ENCODE data around the gene MCHR1. TPM values are rescaled to one million over a fixed set of nuclear protein-coding genes. Genes with fewer than 3 reads are reported as not detected.

Gene MCHR1
- total and polyA plus RNA-seq, 12 donors = 0.15 to 1.5 (median 0.37) TPM; not detected in 1

DNA sequence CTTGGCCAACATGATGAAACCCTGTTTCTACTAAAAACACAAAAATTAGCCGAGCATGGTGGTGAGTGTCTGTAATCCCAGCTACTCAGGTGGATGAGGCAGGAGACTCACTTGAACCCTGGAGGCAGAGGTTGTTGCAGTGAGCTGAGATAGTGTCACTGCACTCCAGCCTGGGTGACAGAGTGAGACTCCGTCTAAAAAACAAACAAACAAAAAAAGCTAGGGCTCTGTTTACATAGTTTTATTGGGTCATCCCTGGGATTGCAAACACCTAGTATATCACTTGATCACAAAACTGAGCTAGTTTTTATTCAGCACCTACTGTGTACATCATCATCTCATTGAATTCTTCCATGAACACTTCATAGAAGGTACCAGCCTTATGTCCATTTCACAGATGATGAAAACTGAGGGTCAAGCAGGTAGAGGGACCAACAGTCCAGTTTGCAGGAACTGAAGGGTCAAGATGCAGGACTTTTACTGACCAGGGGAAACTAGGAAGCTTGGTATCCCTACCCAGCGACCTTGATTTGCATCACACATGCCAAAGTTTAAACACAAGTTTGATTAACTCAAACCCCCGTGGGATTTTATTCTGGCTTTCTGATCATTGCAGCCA, 33.6 kb upstream of the MCHR1 start:
- DNase-seq (no peak), ATAC-seq (peak in 2 of 8 donors; percentile 3 to 5)
- peak overlapping the region in 2 of 10 donors; percentile 37 to 60 for H3K27ac ChIP-seq
- WGBS, 2 donors = 67 to 77% methylated on average over 4 of the region's 4 CpGs
- intact Hi-C loops (cut with DNase I) = loop anchor here (1.0 to 10.0 kb wide), 12 partner anchors 91 to 1111 kb away; partner anchors contain the start of gene RPS19BP1 (in 1 of the 10)
- H3K27me3 ChIP-seq = no peaks in the 10 kb centered on the region
- TF ChIP-seq, protein P1, sequence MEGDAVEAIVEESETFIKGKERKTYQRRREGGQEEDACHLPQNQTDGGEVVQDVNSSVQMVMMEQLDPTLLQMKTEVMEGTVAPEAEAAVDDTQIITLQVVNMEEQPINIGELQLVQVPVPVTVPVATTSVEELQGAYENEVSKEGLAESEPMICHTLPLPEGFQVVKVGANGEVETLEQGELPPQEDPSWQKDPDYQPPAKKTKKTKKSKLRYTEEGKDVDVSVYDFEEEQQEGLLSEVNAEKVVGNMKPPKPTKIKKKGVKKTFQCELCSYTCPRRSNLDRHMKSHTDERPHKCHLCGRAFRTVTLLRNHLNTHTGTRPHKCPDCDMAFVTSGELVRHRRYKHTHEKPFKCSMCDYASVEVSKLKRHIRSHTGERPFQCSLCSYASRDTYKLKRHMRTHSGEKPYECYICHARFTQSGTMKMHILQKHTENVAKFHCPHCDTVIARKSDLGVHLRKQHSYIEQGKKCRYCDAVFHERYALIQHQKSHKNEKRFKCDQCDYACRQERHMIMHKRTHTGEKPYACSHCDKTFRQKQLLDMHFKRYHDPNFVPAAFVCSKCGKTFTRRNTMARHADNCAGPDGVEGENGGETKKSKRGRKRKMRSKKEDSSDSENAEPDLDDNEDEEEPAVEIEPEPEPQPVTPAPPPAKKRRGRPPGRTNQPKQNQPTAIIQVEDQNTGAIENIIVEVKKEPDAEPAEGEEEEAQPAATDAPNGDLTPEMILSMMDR (IDR thresholded peaks at IDR 0.05) = no peak
- H3K4me3 ChIP-seq = no peak overlapping the region
- H3K9me3 ChIP-seq = no peaks in the 10 kb centered on the region
- H3K4me1 ChIP-seq = peaks cover 0 to 11% (median 0%) of the 10 kb centered on the region in 9 donors
- no peaks in the 10 kb centered on the region for H3K36me3 ChIP-seq

DNA sequence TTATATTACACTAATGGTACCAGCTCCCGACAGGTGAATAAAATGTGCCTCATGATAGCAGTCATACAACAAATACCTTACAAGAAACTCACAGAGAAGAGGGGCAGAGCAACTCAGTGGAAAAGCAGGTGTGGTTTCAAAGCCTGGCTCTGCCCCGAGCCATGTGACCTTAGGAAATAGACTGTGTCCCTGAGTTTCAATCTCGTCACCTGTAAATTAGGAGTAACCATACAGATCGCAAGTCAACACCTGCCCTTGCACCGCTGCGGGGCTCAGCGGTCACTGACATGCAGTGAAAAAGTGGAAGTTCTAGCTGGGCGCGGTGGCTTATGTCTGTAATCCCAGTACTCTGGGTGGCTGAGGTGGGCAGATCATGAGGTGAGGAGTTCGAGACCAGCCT, 30.9 kb upstream of the MCHR1 start:
- DNase-seq = no peak
- intact Hi-C loops (cut with DNase I) = loop anchor here in 9 of 10 donors (5.0 to 10.0 kb wide), 8 partner anchors 94 to 1114 kb away; partner anchors contain the start of gene RPS19BP1 (in 1 of the 9)

DNA sequence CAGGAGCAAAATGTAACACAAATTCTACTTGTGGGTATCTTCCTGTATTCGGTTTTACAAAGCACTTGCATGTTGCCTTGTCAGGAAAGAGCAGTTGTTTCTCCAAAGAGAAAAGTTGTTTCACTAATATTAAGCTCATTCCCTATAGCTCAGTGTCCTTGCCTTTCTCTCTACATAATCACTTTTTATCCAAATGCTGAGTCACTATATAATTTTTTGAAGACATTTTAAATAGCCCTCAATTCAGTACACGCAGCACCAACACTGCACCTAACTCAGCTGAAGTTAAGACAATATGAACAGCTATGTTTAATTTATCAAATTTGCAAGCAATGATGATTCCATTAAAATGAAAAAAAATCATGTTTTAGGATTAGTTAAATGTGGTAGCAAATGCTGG, 28.2 kb upstream of the MCHR1 start:
- intact Hi-C loops (cut with DNase I) = no loop called here
- peak overlapping the region in 8 of 10 donors; percentile 40 to 73 (median 64) for H3K4me3 ChIP-seq
- no peak for DNase-seq
- H3K4me1 ChIP-seq = peaks cover 21 to 51% (median 44%) of the 10 kb centered on the region in 9 donors
- H3K36me3 ChIP-seq = no peaks in the 10 kb centered on the region
- no peak for ATAC-seq
- 69 to 71% methylated on average over 2 of the region's 2 CpGs for WGBS, 2 donors
- H3K27ac ChIP-seq = peak overlapping the region; percentile 87 to 99 (median 97)
- no peaks in the 10 kb centered on the region for H3K9me3 ChIP-seq
- TF ChIP-seq, protein P1 (IDR thresholded peaks at IDR 0.05) = no peak
- H3K27me3 ChIP-seq = no peaks in the 10 kb centered on the region

More for the DNA sequence above, 30.9 kb upstream of the MCHR1 start:
- no peaks in the 10 kb centered on the region for H3K27me3 ChIP-seq
- no peak overlapping the region for H3K27ac ChIP-seq
- 94 to 97% methylated on average over 10 of the region's 10 CpGs for WGBS, 2 donors
- no peaks in the 10 kb centered on the region for H3K36me3 ChIP-seq
- H3K9me3 ChIP-seq = no peaks in the 10 kb centered on the region
- no peak for ATAC-seq
- H3K4me1 ChIP-seq = peaks cover 8 to 32% (median 21%) of the 10 kb centered on the region in 9 donors
- no peak overlapping the region for H3K4me3 ChIP-seq
- TF ChIP-seq, protein P1 (IDR thresholded peaks at IDR 0.05) = no peak

DNA sequence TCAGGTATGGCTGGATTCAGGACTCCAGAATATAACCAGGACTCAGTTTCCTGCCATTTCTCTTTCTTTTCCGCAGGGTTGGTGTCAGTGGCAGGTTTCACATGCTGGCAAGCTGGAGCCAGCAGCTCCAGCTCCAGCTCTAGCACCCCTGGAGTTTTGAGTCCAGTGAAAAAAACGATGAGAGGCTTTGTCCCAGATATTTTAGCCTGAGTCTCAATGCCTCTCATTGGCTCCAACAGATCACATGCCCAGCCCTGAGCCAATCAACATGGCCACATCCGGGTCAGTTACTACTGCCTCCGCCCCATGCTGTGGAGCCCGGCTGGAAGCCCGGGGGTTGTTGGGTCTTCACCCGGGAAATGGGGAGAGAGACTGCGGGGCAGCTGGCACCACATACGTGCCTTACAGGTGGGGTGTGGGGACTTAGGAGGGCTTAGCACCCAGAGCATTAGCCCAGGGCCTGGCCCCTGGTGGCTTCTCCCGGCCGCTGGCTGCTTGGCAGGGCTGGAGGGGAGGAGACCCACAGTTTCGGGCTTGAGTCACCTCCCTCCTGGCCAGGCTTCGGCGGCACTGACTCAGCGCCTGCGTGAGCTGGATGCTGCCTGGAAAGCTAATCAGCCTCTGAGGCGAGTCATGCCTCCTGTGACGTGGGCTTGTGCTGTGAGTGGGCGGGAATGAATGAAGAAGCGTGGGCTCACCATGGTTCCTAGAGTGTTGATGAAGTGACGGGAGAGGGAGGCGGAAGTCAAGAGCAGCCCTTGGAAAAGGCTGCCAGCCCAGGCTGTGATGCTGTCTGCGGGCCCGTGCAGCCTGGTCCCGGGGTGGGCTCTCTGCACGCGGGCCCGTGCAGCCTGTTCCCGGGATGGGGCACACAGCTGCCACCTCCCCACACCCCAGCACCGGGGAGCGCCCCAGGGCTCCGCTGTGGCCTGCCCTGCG, 27.5 kb upstream of the MCHR1 start:
- 23 to 31% methylated on average over 33 of the region's 33 CpGs for WGBS, 2 donors
- peak; percentile 94 to 98 (median 96) for ATAC-seq
- TF ChIP-seq, protein P1 (IDR thresholded peaks at IDR 0.05) = peak in 2 of 9 donors; percentile 4 to 27

More for the DNA sequence above, 27.5 kb upstream of the MCHR1 start:
- Histone ChIP-seq H3K4me1 (peaks cover 21 to 44% (median 42%) of the 10 kb centered on the region in 9 donors), H3K36me3 (no peaks in the 10 kb centered on the region), H3K9me3 (no peaks in the 10 kb centered on the region), H3K27me3 (no peaks in the 10 kb centered on the region), H3K4me3 (peak overlapping the region; percentile 31 to 73 (median 62)), H3K27ac (peak overlapping the region; percentile 87 to 99 (median 97))
- DNase-seq = peak; percentile 93 to 97
- intact Hi-C loops (cut with DNase I) = no loop called here

Data from heart right ventricle (tissue), 16 donors.